ENCODE results near the gene SLC16A3.

Gene SLC16A3

DNA sequence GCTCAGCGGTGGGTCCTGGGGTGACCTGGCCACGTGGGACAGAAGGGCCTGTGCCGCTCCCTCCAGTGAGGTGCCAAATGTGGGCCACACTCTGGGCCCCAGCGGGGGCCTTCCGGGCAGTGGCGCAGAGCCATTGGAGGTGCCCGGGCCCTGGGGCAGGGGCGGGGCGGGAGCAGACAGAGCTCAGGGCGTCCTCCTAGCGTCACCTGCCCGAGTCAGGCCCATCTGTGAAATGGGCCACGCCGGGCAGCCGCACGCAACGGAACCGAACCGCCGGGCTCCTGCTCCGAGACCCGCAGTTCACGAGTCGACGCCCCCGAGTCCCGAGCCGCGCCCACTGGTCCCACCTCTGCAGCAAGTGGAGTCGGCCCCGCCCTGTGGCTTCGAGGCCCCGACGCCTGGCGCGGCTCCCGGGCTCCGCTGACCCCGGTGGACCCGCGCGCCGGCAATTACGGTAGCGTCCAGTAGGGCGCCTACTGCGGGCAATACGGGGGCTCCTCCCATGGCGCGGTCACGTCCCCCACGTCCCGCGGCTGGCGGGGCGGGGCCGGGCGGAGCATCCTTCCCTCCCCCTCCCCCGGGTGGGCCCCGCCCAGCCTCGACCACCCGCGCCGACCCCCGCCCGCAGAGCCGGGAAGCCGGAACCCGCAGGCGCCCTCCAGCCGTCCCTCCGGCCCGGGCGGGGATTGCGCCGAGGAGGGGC is 1.9 kb downstream of the SLC16A3 start:
- TF ChIP-seq ZFX (IDR thresholded peaks at IDR 0.05; ENCODE audit: borderline replicate concordance) = no peak
- TF ChIP-seq, protein P1, sequence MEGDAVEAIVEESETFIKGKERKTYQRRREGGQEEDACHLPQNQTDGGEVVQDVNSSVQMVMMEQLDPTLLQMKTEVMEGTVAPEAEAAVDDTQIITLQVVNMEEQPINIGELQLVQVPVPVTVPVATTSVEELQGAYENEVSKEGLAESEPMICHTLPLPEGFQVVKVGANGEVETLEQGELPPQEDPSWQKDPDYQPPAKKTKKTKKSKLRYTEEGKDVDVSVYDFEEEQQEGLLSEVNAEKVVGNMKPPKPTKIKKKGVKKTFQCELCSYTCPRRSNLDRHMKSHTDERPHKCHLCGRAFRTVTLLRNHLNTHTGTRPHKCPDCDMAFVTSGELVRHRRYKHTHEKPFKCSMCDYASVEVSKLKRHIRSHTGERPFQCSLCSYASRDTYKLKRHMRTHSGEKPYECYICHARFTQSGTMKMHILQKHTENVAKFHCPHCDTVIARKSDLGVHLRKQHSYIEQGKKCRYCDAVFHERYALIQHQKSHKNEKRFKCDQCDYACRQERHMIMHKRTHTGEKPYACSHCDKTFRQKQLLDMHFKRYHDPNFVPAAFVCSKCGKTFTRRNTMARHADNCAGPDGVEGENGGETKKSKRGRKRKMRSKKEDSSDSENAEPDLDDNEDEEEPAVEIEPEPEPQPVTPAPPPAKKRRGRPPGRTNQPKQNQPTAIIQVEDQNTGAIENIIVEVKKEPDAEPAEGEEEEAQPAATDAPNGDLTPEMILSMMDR (IDR thresholded peaks at IDR 0.05) = peak; percentile 33
- peak overlapping the region; percentile 83 for H3K27ac ChIP-seq

DNA sequence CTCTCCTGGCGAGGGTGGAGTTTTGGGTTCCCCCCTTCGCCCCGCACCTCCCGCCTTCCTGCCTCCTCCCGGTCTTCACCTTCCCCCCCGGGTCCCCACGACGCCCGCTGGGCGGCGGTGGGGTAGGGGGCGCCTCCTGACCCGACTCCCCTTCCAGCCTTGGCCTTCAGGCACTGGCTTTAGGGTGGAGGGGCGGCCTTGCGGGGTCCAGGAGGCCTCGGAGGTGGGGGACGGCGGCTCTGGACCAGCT is 2.4 kb downstream of the SLC16A3 start:
- peak overlapping the region; percentile 83 for H3K27ac ChIP-seq
- TF ChIP-seq, protein P1 (IDR thresholded peaks at IDR 0.05) = no peak; the same call in 1 of the 2 replicates
- TF ChIP-seq ZFX (IDR thresholded peaks at IDR 0.05; ENCODE audit: borderline replicate concordance) = no peak

GRCh38 chr17:82231562-82232321 is 2.9 kb downstream of the SLC16A3 start:
- H3K27ac ChIP-seq = peak overlapping the region; percentile 83
- no peak for TF ChIP-seq ZFX (IDR thresholded peaks at IDR 0.05; ENCODE audit: borderline replicate concordance)
- TF ChIP-seq, protein P1 (IDR thresholded peaks at IDR 0.05) = no peak

- peak overlapping the region; percentile 83 for H3K27ac ChIP-seq
- no peak for TF ChIP-seq ZFX (IDR thresholded peaks at IDR 0.05; ENCODE audit: borderline replicate concordance)
- TF ChIP-seq, protein P1 (IDR thresholded peaks at IDR 0.05) = no peak
Observed at GRCh38 chr17:82232322-82232820, 3.5 kb downstream of the SLC16A3 start.

GRCh38 chr17:82232876-82233785 is 4.3 kb downstream of the SLC16A3 start:
- peak overlapping the region; percentile 83 for H3K27ac ChIP-seq
- TF ChIP-seq ZFX (IDR thresholded peaks at IDR 0.05; ENCODE audit: borderline replicate concordance) = no peak
- TF ChIP-seq, protein P1 (IDR thresholded peaks at IDR 0.05) = no peak

DNA sequence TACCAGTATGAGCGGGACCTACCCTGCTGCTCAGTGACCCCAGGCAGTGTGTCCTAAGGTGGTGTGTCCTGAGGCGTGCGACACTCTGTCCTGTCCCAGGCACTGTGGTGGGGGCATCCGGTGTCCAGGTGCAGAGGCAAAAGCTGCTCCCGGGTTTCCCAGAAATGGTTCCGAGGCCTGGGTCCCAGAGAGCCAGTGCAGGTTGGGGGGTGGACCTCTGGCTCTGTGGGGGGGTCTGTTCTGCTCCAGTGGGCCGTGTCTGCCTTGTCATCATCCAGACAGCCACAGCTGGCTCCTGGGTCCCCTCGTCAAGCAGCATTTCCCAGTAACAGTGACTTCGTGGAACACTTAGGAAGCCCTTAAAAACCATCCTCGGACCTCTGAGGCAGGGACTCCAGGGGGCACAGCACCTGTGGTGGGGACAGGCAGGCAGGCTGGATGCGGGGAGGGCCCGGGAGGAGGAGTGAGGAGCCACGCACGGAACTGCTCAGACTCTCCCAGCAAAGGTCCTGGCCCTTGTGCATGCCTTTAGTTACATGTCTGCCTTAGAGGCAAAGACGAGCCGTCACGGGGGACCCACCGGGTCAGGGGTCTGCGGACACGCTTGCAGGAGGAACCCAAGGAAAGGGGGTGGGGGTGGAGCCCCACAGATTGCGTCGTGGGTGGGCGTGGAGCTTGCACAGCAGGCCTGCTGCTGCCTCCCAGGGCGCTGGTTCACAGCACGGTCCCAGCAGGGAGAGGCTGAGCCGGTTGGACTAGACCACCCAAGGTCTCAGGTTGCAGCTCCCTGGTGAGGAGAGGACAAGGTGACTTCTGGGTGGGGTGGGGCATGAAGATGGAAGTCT is 5.6 kb downstream of the SLC16A3 start:
- TF ChIP-seq, protein P1 (IDR thresholded peaks at IDR 0.05) = no peak
- no peak for TF ChIP-seq ZFX (IDR thresholded peaks at IDR 0.05; ENCODE audit: borderline replicate concordance)
- peak overlapping the region; percentile 83 for H3K27ac ChIP-seq
